Fibroblast of lung (primary cell): Measurements from ENCODE around the gene LAMA1. TPM values are rescaled to one million over a fixed set of nuclear protein-coding genes. Genes with fewer than 3 reads are reported as not detected.

Source experiments
- DNase-seq, 2 donors: peaks; one replicate each; pipeline versions ENCODE4 v3.0.0 to v3.0.0-alpha.2; 2010; ENCODE audit warnings: low read depth in 2 of 2
- H2AFZ ChIP-seq: 2 replicates; pipeline ENCODE4 v1.5.1; 2012; ENCODE audit warnings: low read length, control low read depth, inconsistent platforms
- H3K27ac ChIP-seq: 2 replicates; pipeline ENCODE4 v1.5.1; 2011; ENCODE audit warnings: low read length, control low read depth; ENCODE audit not compliant: insufficient read depth
- H3K27me3 ChIP-seq: 2 replicates; pipeline ENCODE4 v1.5.1; 2011; ENCODE audit warnings: mild to moderate bottlenecking, low read length; ENCODE audit not compliant: control insufficient read depth, insufficient read depth
- H3K36me3 ChIP-seq: 2 replicates; pipeline ENCODE4 v1.5.1; 2011; ENCODE audit warnings: low read length; ENCODE audit not compliant: control insufficient read depth, insufficient read depth
- H3K4me1 ChIP-seq: 2 replicates; pipeline ENCODE4 v1.5.1; 2011; ENCODE audit warnings: low read length; ENCODE audit not compliant: control insufficient read depth, insufficient read depth; ENCODE audit errors: extremely low read depth
- H3K4me2 ChIP-seq: 2 replicates; pipeline ENCODE4 v1.5.1; 2011; ENCODE audit warnings: low read length, control low read depth; ENCODE audit not compliant: insufficient read depth; ENCODE audit errors: extremely low read depth
- H3K4me3 ChIP-seq, 4 experiments: fragments of 200-600 bp in 1 of 4; sonication (generic) in 1 of 4; replicated peaks in 1 of 4; 2 replicates each; pipeline ENCODE4 v1.5.1; 2011 to 2016; ENCODE audit warnings: low read length in 4 of 4, low read depth in 3 of 4, mild to moderate bottlenecking in 3 of 4, control low read depth in 2 of 4, inconsistent platforms in 1 of 4, mixed read lengths in 1 of 4; ENCODE audit not compliant: insufficient read depth in 1 of 4; ENCODE audit errors: control extremely low read depth in 1 of 4
- H3K79me2 ChIP-seq: 2 replicates; pipeline ENCODE4 v1.5.1; 2012; ENCODE audit warnings: mild to moderate bottlenecking, low read length, inconsistent platforms; ENCODE audit not compliant: control insufficient read depth, insufficient read depth
- H3K9ac ChIP-seq: 2 replicates; pipeline ENCODE4 v1.5.1; 2011; ENCODE audit warnings: mild to moderate bottlenecking, low read length, control low read depth; ENCODE audit not compliant: insufficient read depth
- H3K9me3 ChIP-seq: 2 replicates; pipeline ENCODE4 v1.5.1; 2012; ENCODE audit warnings: low read depth, low read length; ENCODE audit not compliant: control insufficient read depth, insufficient read depth
- H4K20me1 ChIP-seq: 2 replicates; pipeline ENCODE4 v1.5.1; 2011; ENCODE audit warnings: low read length; ENCODE audit not compliant: control insufficient read depth, insufficient read depth; ENCODE audit errors: extremely low read depth
- EZH2 ChIP-seq: IDR thresholded peaks from 2 replicates; pipeline ENCODE4 v1.5.1; 2012; ENCODE audit warnings: low read length, control low read depth, mild to moderate bottlenecking; ENCODE audit errors: missing control alignments
- polyA plus RNA-seq, 2 donors: library from polyadenylated mRNA; depleted of rRNA in 1 of 2; stranded (reverse) in 1 of 2; unstranded in 1 of 2; fragments of >200 nt; gene quantifications; 2 replicates each; pipeline ENCODE4 v1.2.1, GENCODE V29; 2011 to 2012; ENCODE audit warnings: missing spikeins in 1 of 2
- total RNA-seq: library from RNA; depleted of rRNA; stranded (reverse); fragments of >200 nt; gene quantifications from 2 replicates; pipeline ENCODE4 v1.2.1, GENCODE V29; 2014
- TF ChIP-seq, protein P1 (sequence below), 2 donors: IDR thresholded peaks in 1 of 2; conservative IDR thresholded peaks in 1 of 2; 1 replicate in 1 of 2; 2 replicates in 1 of 2; pipeline ENCODE4 v1.5.1; 2011 to 2012; ENCODE audit warnings: low read length in 2 of 2, control low read depth in 1 of 2, inconsistent platforms in 1 of 2, low read depth in 1 of 2, mild to moderate bottlenecking in 1 of 2

LAMA1 gene
- total and polyA plus RNA-seq, 2 donors (not counting 1 experiment from before 2014, with no cell fraction given): 1.2 to 5.8 TPM

- Histone ChIP-seq H3K27me3 (no peaks in the 10 kb centered on the region), H3K4me1 (no peaks in the 10 kb centered on the region), H2AFZ (no peak overlapping the region), H4K20me1 (no peaks in the 10 kb centered on the region), H3K36me3 (no peaks in the 10 kb centered on the region), H3K79me2 (no peaks in the 10 kb centered on the region), H3K9ac (no peak overlapping the region), H3K27ac (no peak overlapping the region), H3K4me2 (no peak overlapping the region), H3K4me3 (no peak overlapping the region), H3K9me3 (no peaks in the 10 kb centered on the region)
- no peak for DNase-seq
- TF ChIP-seq, protein P1, sequence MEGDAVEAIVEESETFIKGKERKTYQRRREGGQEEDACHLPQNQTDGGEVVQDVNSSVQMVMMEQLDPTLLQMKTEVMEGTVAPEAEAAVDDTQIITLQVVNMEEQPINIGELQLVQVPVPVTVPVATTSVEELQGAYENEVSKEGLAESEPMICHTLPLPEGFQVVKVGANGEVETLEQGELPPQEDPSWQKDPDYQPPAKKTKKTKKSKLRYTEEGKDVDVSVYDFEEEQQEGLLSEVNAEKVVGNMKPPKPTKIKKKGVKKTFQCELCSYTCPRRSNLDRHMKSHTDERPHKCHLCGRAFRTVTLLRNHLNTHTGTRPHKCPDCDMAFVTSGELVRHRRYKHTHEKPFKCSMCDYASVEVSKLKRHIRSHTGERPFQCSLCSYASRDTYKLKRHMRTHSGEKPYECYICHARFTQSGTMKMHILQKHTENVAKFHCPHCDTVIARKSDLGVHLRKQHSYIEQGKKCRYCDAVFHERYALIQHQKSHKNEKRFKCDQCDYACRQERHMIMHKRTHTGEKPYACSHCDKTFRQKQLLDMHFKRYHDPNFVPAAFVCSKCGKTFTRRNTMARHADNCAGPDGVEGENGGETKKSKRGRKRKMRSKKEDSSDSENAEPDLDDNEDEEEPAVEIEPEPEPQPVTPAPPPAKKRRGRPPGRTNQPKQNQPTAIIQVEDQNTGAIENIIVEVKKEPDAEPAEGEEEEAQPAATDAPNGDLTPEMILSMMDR (conservative IDR thresholded peaks at IDR 0.05 in 1 of 2, IDR thresholded peaks at IDR 0.05 in 1 of 2; ENCODE audit: low read depth in 1 of 2, low read length in 2 of 2): no peak
- no peak for TF ChIP-seq EZH2
Measured at GRCh38 chr18:7155092-7155491, 37.5 kb upstream of the LAMA1 start.

- Histone ChIP-seq H3K4me3 (no peak overlapping the region), H3K9ac (no peak overlapping the region), H3K4me2 (no peak overlapping the region), H4K20me1 (no peaks in the 10 kb centered on the region), H3K9me3 (no peaks in the 10 kb centered on the region), H3K4me1 (no peaks in the 10 kb centered on the region), H3K36me3 (no peaks in the 10 kb centered on the region), H3K27me3 (no peaks in the 10 kb centered on the region), H2AFZ (no peak overlapping the region), H3K79me2 (no peaks in the 10 kb centered on the region), H3K27ac (no peak overlapping the region)
- DNase-seq: peak in 1 of 2 donors; percentile 12
- TF ChIP-seq EZH2: no peak
- TF ChIP-seq, protein P1 (conservative IDR thresholded peaks at IDR 0.05 in 1 of 2, IDR thresholded peaks at IDR 0.05 in 1 of 2; ENCODE audit: low read depth in 1 of 2, low read length in 2 of 2): no peak
Measured at GRCh38 chr18:7152440-7152839, 34.8 kb upstream of the LAMA1 start.

GRCh38 chr18:7147399-7147798 is 29.8 kb upstream of the LAMA1 start:
- H3K9me3 ChIP-seq: no peaks in the 10 kb centered on the region
- no peaks in the 10 kb centered on the region for H4K20me1 ChIP-seq
- no peak overlapping the region for H3K27ac ChIP-seq
- TF ChIP-seq, protein P1 (conservative IDR thresholded peaks at IDR 0.05 in 1 of 2, IDR thresholded peaks at IDR 0.05 in 1 of 2; ENCODE audit: low read depth in 1 of 2, low read length in 2 of 2): no peak
- H3K4me1 ChIP-seq: no peaks in the 10 kb centered on the region
- H3K4me3 ChIP-seq: no peak overlapping the region
- H3K4me2 ChIP-seq: no peak overlapping the region
- H3K79me2 ChIP-seq: no peaks in the 10 kb centered on the region
- no peak for DNase-seq
- no peak overlapping the region for H3K9ac ChIP-seq
- no peak overlapping the region for H2AFZ ChIP-seq
- no peaks in the 10 kb centered on the region for H3K27me3 ChIP-seq
- no peaks in the 10 kb centered on the region for H3K36me3 ChIP-seq
